K562 (cell line): Measurements from ENCODE around the gene SNRPA. TPM values are rescaled to one million over a fixed set of nuclear protein-coding genes. Genes with fewer than 3 reads are reported as not detected.
A peak's percentile ranks its signal among the peaks of the same experiment; 100 is the strongest.

Source experiments
- ATAC-seq: fragments of 200-7000 bp; cut with Tn5 transposase; 3 replicates; pipeline ENCODE4 v1.9.1; 2020; ENCODE audit warnings: moderate library complexity
- BruUV-seq: library from RNA; stranded (reverse); fragments of 400-500 nt; replicated peaks from 2 replicates; lab custom pipeline; 2021; lab: Mats Ljungman, UMichigan
- CTCF ChIA-PET: fragments of 300-600 bp; formaldehyde crosslinking; extraction: SDS; loops from one replicate; lab custom pipeline; 2021; ENCODE audit warnings: low intra/inter-chr PET ratio; lab: Yijun Ruan, JAX
- POLR2A ChIA-PET: fragments of 300-600, 350-650 bp; sonication (Branson Sonifier 250); formaldehyde crosslinking; extraction: SDS; loops from one replicate; lab custom pipeline; 2021; ENCODE audit warnings: antibody characterized with exemption, inconsistent platforms; lab: Yijun Ruan, JAX
- DNase-seq, 4 experiments: peaks; one replicate each; pipeline versions ENCODE4 v3.0.0 to v3.0.0-alpha.2; 2011 to 2018; ENCODE audit warnings: low spot score in 3 of 4, mixed read lengths in 3 of 4; ENCODE audit errors: extremely low read depth in 1 of 4
- FAIRE-seq: peaks from 2 replicates; lab custom pipeline; 2011; peaks lifted over from hg19 to GRCh38; lab: Jason Lieb, UNC
- H2AFZ ChIP-seq: 2 replicates; pipeline ENCODE4 v1.6.0; 2011; ENCODE audit warnings: low read depth, low read length, control low read depth, inconsistent platforms
- H3K27ac ChIP-seq: fragments of 200-600 bp; 3 replicates; pipeline ENCODE4 v1.8.0; 2011; ENCODE audit warnings: low read depth, mild to moderate bottlenecking, control low read depth, inconsistent platforms, low read length, moderate library complexity, mixed read lengths; ENCODE audit errors: extremely low read depth
- H3K27me3 ChIP-seq, 2 experiments: fragments of 300-600 bp in 1 of 2; 2 replicates in 1 of 2; 3 replicates in 1 of 2; pipeline versions ENCODE4 v1.6.0 to v1.8.0; 2011; ENCODE audit warnings: inconsistent platforms in 2 of 2, low read length in 2 of 2, mild to moderate bottlenecking in 1 of 2, mixed read lengths in 1 of 2, moderate library complexity in 1 of 2; ENCODE audit not compliant: control insufficient read depth in 2 of 2, insufficient read depth in 2 of 2
- H3K36me3 ChIP-seq: fragments of 300-600 bp; 3 replicates; pipeline ENCODE4 v1.8.0; 2011; ENCODE audit warnings: mild to moderate bottlenecking, low read length, inconsistent platforms; ENCODE audit not compliant: control insufficient read depth, insufficient read depth
- H3K4me1 ChIP-seq, 2 experiments: fragments of 200-600 bp in 1 of 2; replicated peaks in 1 of 2; 2 replicates in 1 of 2; 3 replicates in 1 of 2; pipeline versions ENCODE4 v1.5.1 to v1.8.0; 2011; ENCODE audit warnings: inconsistent platforms in 2 of 2, low read length in 2 of 2, mild to moderate bottlenecking in 1 of 2, mixed read lengths in 1 of 2, moderate library complexity in 1 of 2; ENCODE audit not compliant: control insufficient read depth in 2 of 2, insufficient read depth in 2 of 2
- H3K4me2 ChIP-seq: 2 replicates; pipeline ENCODE4 v1.6.1; 2011; ENCODE audit warnings: low read length, control low read depth, inconsistent platforms, mixed read lengths; ENCODE audit not compliant: insufficient read depth
- H3K4me3 ChIP-seq: fragments of 200-600 bp; sonication (generic), shearing (Covaris generic); 2 replicates; pipeline ENCODE4 v1.5.1; 2016; ENCODE audit warnings: control low read depth, inconsistent platforms
- H3K79me2 ChIP-seq: fragments of 200-600 bp; 3 replicates; pipeline ENCODE4 v1.8.0; 2011; ENCODE audit warnings: low read length, inconsistent platforms; ENCODE audit not compliant: control insufficient read depth, insufficient read depth
- H3K9ac ChIP-seq, 2 experiments: 2 replicates each; pipeline versions ENCODE4 v1.6.0 to v1.6.1; 2011; ENCODE audit warnings: low read depth in 2 of 2, low read length in 2 of 2, control low read depth in 1 of 2, inconsistent platforms in 1 of 2, mild to moderate bottlenecking in 1 of 2, mixed read lengths in 1 of 2; ENCODE audit not compliant: insufficient read depth in 1 of 2
- H3K9me1 ChIP-seq: one replicate; pipeline ENCODE4 v1.6.0; 2011; ENCODE audit warnings: inconsistent platforms, mild to moderate bottlenecking, low read length, moderate library complexity; ENCODE audit not compliant: control insufficient read depth, insufficient read depth
- H3K9me3 ChIP-seq: replicated peaks from 2 replicates; pipeline ENCODE4 v1.5.1; 2011; ENCODE audit warnings: low read depth, low read length, inconsistent platforms; ENCODE audit not compliant: control insufficient read depth, insufficient read depth
- H4K20me1 ChIP-seq: replicated peaks from 2 replicates; pipeline ENCODE4 v1.6.1; 2011; ENCODE audit warnings: low read length, inconsistent platforms, mixed read lengths; ENCODE audit not compliant: control insufficient read depth, insufficient read depth
- BRF2 ChIP-seq: IDR thresholded peaks from 3 replicates; pipeline ENCODE4 v1.6.1; 2011; ENCODE audit warnings: borderline replicate concordance, mild to moderate bottlenecking; ENCODE audit not compliant: insufficient read length, insufficient read depth
- CSDE1 ChIP-seq, 2 experiments: fragments of 450-650 bp; IDR thresholded peaks; 2 replicates each; pipeline ENCODE4 v1.6.1; 2016; ENCODE audit warnings: mild to moderate bottlenecking in 1 of 2
- EGR1 ChIP-seq: fragments of 450-650 bp; conservative IDR thresholded peaks from 2 replicates; pipeline ENCODE4 v1.6.1; 2017; ENCODE audit warnings: mild to moderate bottlenecking
- ELF1 ChIP-seq: fragments of 200-800 bp; sonication (Bioruptor generic); IDR thresholded peaks from 2 replicates; pipeline ENCODE4 v1.6.1; 2016; ENCODE audit warnings: missing genetic modification characterization, missing compliant biosample characterization
- ELF2 ChIP-seq: fragments of 250-450 bp; sonication (Bioruptor Pico); IDR thresholded peaks from 2 replicates; pipeline ENCODE4 v1.5.0; 2021; ENCODE audit warnings: mild to moderate bottlenecking
- ERF ChIP-seq: fragments of 450-650 bp; formaldehyde crosslinking; IDR thresholded peaks from 2 replicates; pipeline ENCODE4 v1.4.0; 2020; ENCODE audit warnings: mild to moderate bottlenecking, mixed read lengths
- HDAC2 ChIP-seq: fragments of 450-650 bp; IDR thresholded peaks from 2 replicates; pipeline ENCODE4 v1.6.1; 2016; ENCODE audit warnings: mild to moderate bottlenecking
- HMGN3 ChIP-seq: IDR thresholded peaks from 2 replicates; pipeline ENCODE4 v1.6.1; 2011; ENCODE audit warnings: borderline replicate concordance, low read depth, mild to moderate bottlenecking, mixed read lengths, low read length; ENCODE audit not compliant: insufficient read length; ENCODE audit errors: extremely low read depth
- KDM4B ChIP-seq, 2 experiments: fragments of 450-650 bp in 1 of 2; sonication (generic) in 1 of 2; IDR thresholded peaks; 2 replicates each; pipeline ENCODE4 v1.6.1; 2016 to 2017; ENCODE audit warnings: borderline replicate concordance in 2 of 2, antibody characterized with exemption in 1 of 2, low read depth in 1 of 2, mild to moderate bottlenecking in 1 of 2
- MYNN ChIP-seq, 2 experiments: sonication (generic); formaldehyde crosslinking in 1 of 2; IDR thresholded peaks; 2 replicates each; pipeline versions ENCODE4 v1.5.0 to v1.6.1; 2016 to 2020; ENCODE audit warnings: antibody characterized with exemption in 1 of 2, missing genetic modification reagents in 1 of 2
- NEUROD1 ChIP-seq: fragments of 150-350 bp; IDR thresholded peaks from 2 replicates; pipeline ENCODE4 v1.6.1; 2014; ENCODE audit warnings: borderline replicate concordance, low read length, low read depth; ENCODE audit not compliant: partially characterized antibody
- NR2C2 ChIP-seq, 2 experiments: fragments of 200-800 bp in 1 of 2; sonication (Bioruptor generic) in 1 of 2; sonication (generic) in 1 of 2; formaldehyde crosslinking in 1 of 2; IDR thresholded peaks; 2 replicates each; pipeline versions ENCODE4 v1.6.1 to v1.8.0; 2016 to 2022; ENCODE audit warnings: mild to moderate bottlenecking in 1 of 2, missing compliant biosample characterization in 1 of 2, missing genetic modification characterization in 1 of 2, missing genetic modification reagents in 1 of 2
- PHF8 ChIP-seq: fragments of 200-600 bp; sonication (generic); IDR thresholded peaks from 2 replicates; pipeline ENCODE4 v1.6.1; 2012; ENCODE audit warnings: mixed run types, mild to moderate bottlenecking, inconsistent platforms, low read length, moderate library complexity, borderline replicate concordance
- STAT5B ChIP-seq: fragments of 250-450 bp; sonication (Bioruptor Pico); IDR thresholded peaks from 2 replicates; pipeline ENCODE4 v1.8.0; 2021; ENCODE audit warnings: mild to moderate bottlenecking, inconsistent platforms
- XRCC5 ChIP-seq: fragments of 200-400 bp; formaldehyde crosslinking; IDR thresholded peaks from 2 replicates; pipeline ENCODE4 v1.6.1; 2017; ENCODE audit warnings: low read depth, mild to moderate bottlenecking, low read length
- ZKSCAN1 ChIP-seq: fragments of 150-350 bp; IDR thresholded peaks from 2 replicates; pipeline ENCODE4 v1.6.1; 2016; ENCODE audit warnings: low read depth, low read length
- ZNF444 ChIP-seq: fragments of 250-450 bp; sonication (Bioruptor Pico); IDR thresholded peaks from 2 replicates; pipeline ENCODE4 v1.4.0; 2020; ENCODE audit warnings: mild to moderate bottlenecking, moderate library complexity
- WGBS: fragments of 100-300 bp; shearing (Covaris generic); methylation state at CpG from one replicate; pipeline ENCODE4 v1.1.6; 2016; ENCODE audit warnings: low coverage, mixed read lengths; ENCODE audit not compliant: insufficient coverage; ENCODE audit errors: missing lambda C conversion rate; 5-methylcytosine and 5-hydroxymethylcytosine counted together
- in situ Hi-C: fragments of 300-500 bp; cut with MboI; formaldehyde crosslinking; loops from 4 replicates; pipeline ENCODE4 v1.15.0; 2018; ENCODE audit warnings: inconsistent platforms, mixed read lengths
- intact Hi-C: fragments of 100-400 bp; cut with micrococcal nuclease; formaldehyde crosslinking; loops from 2 replicates; pipeline ENCODE4 v1.14.2; 2022
- polyA plus RNA-seq, 8 experiments: library from polyadenylated mRNA; depleted of rRNA in 4 of 8; stranded (reverse) in 5 of 8; unstranded in 3 of 8; fragments of >200 nt; fragmentation: Nextera tagmentation in 2 of 8; fragmentation: Illumina TruSeq in 1 of 8; extraction: Ambion mirVana in 2 of 8; extraction: Trizol in 1 of 8; gene quantifications; 2 replicates each; pipeline versions ENCODE4 v1.2.1 to v1.2.3, GENCODE V29; 2011 to 2014; ENCODE audit warnings: inconsistent platforms in 1 of 8, missing spikeins in 1 of 8
- total RNA-seq, 7 experiments: library from RNA; depleted of rRNA in 6 of 7; stranded (reverse); fragments of >200 nt in 6 of 7; fragmentation: Illumina TruSeq in 2 of 7; extraction: Trizol in 2 of 7; gene quantifications; 2 replicates each; pipeline versions ENCODE4 v1.2.1 to v1.2.3, GENCODE V29; 2011 to 2021; ENCODE audit warnings: low replicate concordance in 1 of 7
- TF ChIP-seq, protein P1 (sequence below): fragments of 450-650 bp; formaldehyde crosslinking; IDR thresholded peaks from 2 replicates; pipeline ENCODE4 v1.4.0; 2022; ENCODE audit warnings: missing genetic modification characterization

Gene SNRPA
- total and polyA plus RNA-seq, 9 of the 15 experiments (the other 6 are each of a cell fraction or from before 2014, with no cell fraction given) = 16.3 to 311 (median 193) TPM

GRCh38 chr19:40714441-40715299 lies 36.3 kb upstream of the SNRPA start:
- POLR2A ChIA-PET = no interaction called here
- Histone ChIP-seq H3K9me1 (no peaks in the 10 kb centered on the region), H3K36me3 (peaks cover 16% of the 10 kb centered on the region; the same call in 2 of the 3 replicates), H3K9me3 (no peaks in the 10 kb centered on the region), H3K4me2 (peak overlapping the region; percentile 93), H3K27me3 (no peaks in the 10 kb centered on the region), H3K79me2 (peaks cover 39% of the 10 kb centered on the region), H4K20me1 (no peaks in the 10 kb centered on the region), H2AFZ (peak overlapping the region; percentile 78), H3K27ac (peak overlapping the region; percentile 34), H3K4me3 (peak overlapping the region; percentile 62), H3K9ac (peak overlapping the region; percentile 48 to 90), H3K4me1 (peaks cover 21 to 51% of the 10 kb centered on the region in 2 experiments)
- WGBS = 7% methylated on average over 30 of the region's 31 CpGs
- in situ Hi-C loops (no loop called here), intact Hi-C loops (no loop called here)
- CTCF ChIA-PET = no interaction called here
- FAIRE-seq (peak; percentile 80), ATAC-seq (peak; percentile 83), DNase-seq (peak; percentile 94 to 95 (median 94))
- no TSS peak for BruUV-seq
- TF ChIP-seq XRCC5 (0 out of 2 replicates have a peak, but pooled peaks have one; percentile 6), ERF (CRISPR knock-in tag) (0 out of 2 replicates have a peak, but pooled peaks have one; percentile 23), PHF8 (peak; percentile 27; the same call in 1 of the 2 replicates), CSDE1 (IDR thresholded peaks at IDR 0.05) (no peak), BRF2 (no peak), ELF2 (CRISPR knock-in tag) (peak; percentile 88), HMGN3 (peak; percentile 37), MYNN (IDR thresholded peaks at IDR 0.05) (peak; percentile 83; the same call in 1 of the 2 replicates), MYNN (CRISPR knock-in tag; IDR thresholded peaks at IDR 0.05) (no peak), EGR1 (peak; percentile 70; the same call in 1 of the 2 replicates), ZKSCAN1 (no peak), ZNF444 (CRISPR knock-in tag) (no peak), HDAC2 (no peak), NR2C2 (CRISPR knock-in tag; IDR thresholded peaks at IDR 0.05) (0 out of 2 replicates have a peak, but pooled peaks have one; percentile 11), NR2C2 (tag; IDR thresholded peaks at IDR 0.05) (no peak), KDM4B (IDR thresholded peaks at IDR 0.05; ENCODE audit: borderline replicate concordance in 2 of 2, low read depth in 1 of 2) (0 out of 4 replicates have a peak, but pooled peaks of 1 of the 2 experiments have one; percentile 36), STAT5B (CRISPR knock-in tag) (no peak), NEUROD1 (peak; percentile 61), ELF1 (tag) (peak; percentile 78; the same call in 1 of the 2 replicates)
- TF ChIP-seq, protein P1, sequence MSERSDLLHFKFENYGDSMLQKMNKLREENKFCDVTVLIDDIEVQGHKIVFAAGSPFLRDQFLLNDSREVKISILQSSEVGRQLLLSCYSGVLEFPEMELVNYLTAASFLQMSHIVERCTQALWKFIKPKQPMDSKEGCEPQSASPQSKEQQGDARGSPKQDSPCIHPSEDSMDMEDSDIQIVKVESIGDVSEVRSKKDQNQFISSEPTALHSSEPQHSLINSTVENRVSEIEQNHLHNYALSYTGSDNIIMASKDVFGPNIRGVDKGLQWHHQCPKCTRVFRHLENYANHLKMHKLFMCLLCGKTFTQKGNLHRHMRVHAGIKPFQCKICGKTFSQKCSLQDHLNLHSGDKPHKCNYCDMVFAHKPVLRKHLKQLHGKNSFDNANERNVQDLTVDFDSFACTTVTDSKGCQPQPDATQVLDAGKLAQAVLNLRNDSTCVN (CRISPR knock-in tag) = 0 out of 2 replicates have a peak, but pooled peaks have one; percentile 19
